SK-N-SH treated with all-trans-retinoic acid at 6 μM for 48 hours (cell line): ENCODE data around the gene BPGM.

Experiments
- CREB5 ChIP-seq: fragments of 250-450 bp; sonication (Bioruptor Pico); IDR thresholded peaks from 2 replicates; pipeline ENCODE4 v1.5.1; 2020; ENCODE audit warnings: low read depth, mild to moderate bottlenecking, moderate library complexity
- GLIS3 ChIP-seq: fragments of 250-450 bp; sonication (Bioruptor Pico); IDR thresholded peaks from 2 replicates; pipeline ENCODE4 v1.5.0; 2020; ENCODE audit warnings: mild to moderate bottlenecking, moderate library complexity
- ISL1 ChIP-seq: fragments of 250-450 bp; sonication (Bioruptor Pico); IDR thresholded peaks from 2 replicates; pipeline ENCODE4 v2.1.2; 2022; ENCODE audit warnings: mild to moderate bottlenecking, moderate library complexity
- OSR1 ChIP-seq: fragments of 250-450 bp; sonication (Bioruptor Pico); IDR thresholded peaks from 2 replicates; pipeline ENCODE4 v1.8.0; 2022; ENCODE audit warnings: moderate library complexity, mild to moderate bottlenecking, inconsistent platforms
- SNAI2 ChIP-seq: fragments of 250-450 bp; sonication (Bioruptor Pico); IDR thresholded peaks from 2 replicates; pipeline ENCODE4 v1.5.0; 2020; ENCODE audit warnings: mild to moderate bottlenecking, moderate library complexity
- TOX ChIP-seq: fragments of 250-450 bp; sonication (Bioruptor Pico); IDR thresholded peaks from 2 replicates; pipeline ENCODE4 v1.8.0; 2021; ENCODE audit warnings: mild to moderate bottlenecking, moderate library complexity, borderline replicate concordance
- TSHZ2 ChIP-seq: fragments of 250-450 bp; sonication (Bioruptor Pico); IDR thresholded peaks from 2 replicates; pipeline ENCODE4 v1.5.0; 2020; ENCODE audit warnings: mild to moderate bottlenecking, moderate library complexity
- ZFP3 ChIP-seq: fragments of 250-450 bp; sonication (Bioruptor Pico); IDR thresholded peaks from 2 replicates; pipeline ENCODE4 v1.5.0; 2020; ENCODE audit warnings: mild to moderate bottlenecking, moderate library complexity
- ZNF8 ChIP-seq: fragments of 450-650 bp; formaldehyde crosslinking; IDR thresholded peaks from 2 replicates; pipeline ENCODE4 v1.5.0; 2020; ENCODE audit warnings: mild to moderate bottlenecking, moderate library complexity
- TF ChIP-seq, protein P1 (sequence below): fragments of 250-450 bp; sonication (Bioruptor Pico); IDR thresholded peaks from 2 replicates; pipeline ENCODE4 v1.8.0; 2021; ENCODE audit warnings: low read depth, mild to moderate bottlenecking, moderate library complexity, borderline replicate concordance
- TF ChIP-seq, protein P2 (sequence below): fragments of 250-450 bp; sonication (Bioruptor Pico); IDR thresholded peaks from 2 replicates; pipeline ENCODE4 v1.5.1; 2021; ENCODE audit warnings: mild to moderate bottlenecking, moderate library complexity

GRCh38 chr7:134630237-134630636 is 16.4 kb upstream of the BPGM start:
- no peak for TF ChIP-seq ISL1
- TF ChIP-seq ZNF8 (CRISPR knock-in tag): no peak
- no peak for TF ChIP-seq ZFP3
- TF ChIP-seq OSR1 (CRISPR knock-in tag): no peak
- TF ChIP-seq TSHZ2 (CRISPR knock-in tag): no peak
- TF ChIP-seq, protein P1, sequence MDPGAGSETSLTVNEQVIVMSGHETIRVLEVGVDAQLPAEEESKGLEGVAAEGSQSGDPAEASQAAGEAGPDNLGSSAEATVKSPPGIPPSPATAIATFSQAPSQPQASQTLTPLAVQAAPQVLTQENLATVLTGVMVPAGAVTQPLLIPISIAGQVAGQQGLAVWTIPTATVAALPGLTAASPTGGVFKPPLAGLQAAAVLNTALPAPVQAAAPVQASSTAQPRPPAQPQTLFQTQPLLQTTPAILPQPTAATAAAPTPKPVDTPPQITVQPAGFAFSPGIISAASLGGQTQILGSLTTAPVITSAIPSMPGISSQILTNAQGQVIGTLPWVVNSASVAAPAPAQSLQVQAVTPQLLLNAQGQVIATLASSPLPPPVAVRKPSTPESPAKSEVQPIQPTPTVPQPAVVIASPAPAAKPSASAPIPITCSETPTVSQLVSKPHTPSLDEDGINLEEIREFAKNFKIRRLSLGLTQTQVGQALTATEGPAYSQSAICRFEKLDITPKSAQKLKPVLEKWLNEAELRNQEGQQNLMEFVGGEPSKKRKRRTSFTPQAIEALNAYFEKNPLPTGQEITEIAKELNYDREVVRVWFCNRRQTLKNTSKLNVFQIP (CRISPR knock-in tag): no peak
- no peak for TF ChIP-seq GLIS3
- TF ChIP-seq TOX (CRISPR knock-in tag): no peak
- TF ChIP-seq SNAI2 (CRISPR knock-in tag): no peak
- TF ChIP-seq, protein P2, sequence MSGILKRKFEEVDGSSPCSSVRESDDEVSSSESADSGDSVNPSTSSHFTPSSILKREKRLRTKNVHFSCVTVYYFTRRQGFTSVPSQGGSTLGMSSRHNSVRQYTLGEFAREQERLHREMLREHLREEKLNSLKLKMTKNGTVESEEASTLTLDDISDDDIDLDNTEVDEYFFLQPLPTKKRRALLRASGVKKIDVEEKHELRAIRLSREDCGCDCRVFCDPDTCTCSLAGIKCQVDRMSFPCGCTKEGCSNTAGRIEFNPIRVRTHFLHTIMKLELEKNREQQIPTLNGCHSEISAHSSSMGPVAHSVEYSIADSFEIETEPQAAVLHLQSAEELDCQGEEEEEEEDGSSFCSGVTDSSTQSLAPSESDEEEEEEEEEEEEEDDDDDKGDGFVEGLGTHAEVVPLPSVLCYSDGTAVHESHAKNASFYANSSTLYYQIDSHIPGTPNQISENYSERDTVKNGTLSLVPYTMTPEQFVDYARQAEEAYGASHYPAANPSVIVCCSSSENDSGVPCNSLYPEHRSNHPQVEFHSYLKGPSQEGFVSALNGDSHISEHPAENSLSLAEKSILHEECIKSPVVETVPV (CRISPR knock-in tag): no peak
- no peak for TF ChIP-seq CREB5 (CRISPR knock-in tag)
